ENCODE measurements around the gene FGF12.

- TF ChIP-seq CTCF (IDR thresholded peaks at IDR 0.05; ENCODE audit: low read depth, low read length, poor library complexity, severe bottlenecking) (no peak), EZH2phosphoT487 (IDR thresholded peaks at IDR 0.05; ENCODE audit: borderline replicate concordance, low read length) (no peak)
These were observed 89.5 kb downstream of the FGF12 start for GRCh38 chr3:192637803-192638202.

All from DOHH2 (cell line).